ENCODE data around the gene VIPR1. TPM values are rescaled to one million over a fixed set of nuclear protein-coding genes. Genes with fewer than 3 reads are reported as not detected.

Gene VIPR1
- total and polyA plus RNA-seq, 4 experiments from 2014 or later: 23.1 to 104 (median 62.0) TPM

GRCh38 chr3:42473083-42473932, 29.1 kb upstream of the VIPR1 start:
- no peaks in the 10 kb centered on the region for H3K4me1 ChIP-seq (ENCODE audit: insufficient read depth, low read length)
- H3K27me3 ChIP-seq (ENCODE audit: insufficient read depth, low read length): no peaks in the 10 kb centered on the region
- H3K36me3 Mint-ChIP-seq: no peaks in the 10 kb centered on the region
- CTCF ChIA-PET (ENCODE audit: partially characterized antibody): no interaction called here
- POLR2A ChIA-PET (ENCODE audit: partially characterized antibody): no interaction called here
- no peaks in the 10 kb centered on the region for H3K9me3 ChIP-seq (ENCODE audit: control insufficient read depth in 1 of 2, low read length in 2 of 2)
- H3K27ac Mint-ChIP-seq: no peak overlapping the region
- no peaks in the 10 kb centered on the region for H3K4me1 Mint-ChIP-seq
- no peaks in the 10 kb centered on the region for H3K36me3 ChIP-seq (ENCODE audit: insufficient read depth, low read length)
- peaks cover 6 to 18% of the 10 kb centered on the region in 2 donors for H3K27me3 Mint-ChIP-seq
- H3K4me3 ChIP-seq (ENCODE audit: low read length in 2 of 2): no peak overlapping the region
- no peaks in the 10 kb centered on the region for H3K9me3 Mint-ChIP-seq
- DNase-seq: no peak
- intact Hi-C loops (cut with micrococcal nuclease): no loop called here
- no peak overlapping the region for H3K4me3 Mint-ChIP-seq
- no peak overlapping the region for H3K27ac ChIP-seq (ENCODE audit: low read depth, low read length)

GRCh38 chr3:42476225-42477125, 26.0 kb upstream of the VIPR1 start:
- no peak for DNase-seq
- no peak overlapping the region for H3K4me3 Mint-ChIP-seq
- no peaks in the 10 kb centered on the region for H3K4me1 Mint-ChIP-seq
- Histone ChIP-seq H3K4me1 (ENCODE audit: insufficient read depth, low read length) (no peaks in the 10 kb centered on the region), H3K27ac (ENCODE audit: low read depth, low read length) (no peak overlapping the region), H3K4me3 (ENCODE audit: low read length in 2 of 2) (no peak overlapping the region), H3K27me3 (ENCODE audit: insufficient read depth, low read length) (no peaks in the 10 kb centered on the region), H3K9me3 (ENCODE audit: control insufficient read depth in 1 of 2, low read length in 2 of 2) (no peaks in the 10 kb centered on the region), H3K36me3 (ENCODE audit: insufficient read depth, low read length) (no peaks in the 10 kb centered on the region)
- peaks cover 20 to 23% of the 10 kb centered on the region in 2 donors for H3K27me3 Mint-ChIP-seq
- ChIA-PET CTCF (ENCODE audit: partially characterized antibody) (interaction anchor here (1.0 kb wide), 1 partner anchor 24 kb away, joined by 3 read pairs; no protein-coding TSS in a partner anchor), POLR2A (ENCODE audit: partially characterized antibody) (no interaction called here)
- intact Hi-C loops (cut with micrococcal nuclease): no loop called here
- H3K27ac Mint-ChIP-seq: no peak overlapping the region
- H3K9me3 Mint-ChIP-seq: peaks cover 6 to 28% (median 22%) of the 10 kb centered on the region in 8 donors
- peaks cover 8 to 19% of the 10 kb centered on the region in 2 donors for H3K36me3 Mint-ChIP-seq

GRCh38 chr3:42477696-42478095, 24.7 kb upstream of the VIPR1 start:
- ChIA-PET CTCF (ENCODE audit: partially characterized antibody) (interaction anchor here (1.0 kb wide), 1 partner anchor 23 kb away, joined by 3 read pairs; no protein-coding TSS in a partner anchor), POLR2A (ENCODE audit: partially characterized antibody) (no interaction called here)
- H3K4me1 ChIP-seq (ENCODE audit: insufficient read depth, low read length): no peaks in the 10 kb centered on the region
- no peaks in the 10 kb centered on the region for H3K4me1 Mint-ChIP-seq
- H3K27me3 Mint-ChIP-seq: peaks cover 17 to 28% of the 10 kb centered on the region in 2 donors
- H3K4me3 Mint-ChIP-seq: no peak overlapping the region
- no peaks in the 10 kb centered on the region for H3K27me3 ChIP-seq (ENCODE audit: insufficient read depth, low read length)
- no peak for DNase-seq
- H3K36me3 ChIP-seq (ENCODE audit: insufficient read depth, low read length): no peaks in the 10 kb centered on the region
- no peak overlapping the region for H3K4me3 ChIP-seq (ENCODE audit: low read length in 2 of 2)
- H3K36me3 Mint-ChIP-seq: peaks cover 9 to 21% of the 10 kb centered on the region in 2 donors
- H3K27ac Mint-ChIP-seq: no peak overlapping the region
- H3K9me3 Mint-ChIP-seq: peaks cover 6 to 38% (median 32%) of the 10 kb centered on the region in 8 donors
- peaks cover 0 to 4% of the 10 kb centered on the region in 2 donors for H3K9me3 ChIP-seq (ENCODE audit: control insufficient read depth in 1 of 2, low read length in 2 of 2)
- no peak overlapping the region for H3K27ac ChIP-seq (ENCODE audit: low read depth, low read length)
- intact Hi-C loops (cut with micrococcal nuclease): no loop called here

GRCh38 chr3:42478830-42479229, 23.6 kb upstream of the VIPR1 start:
- Mint-ChIP-seq H3K9me3 (peaks cover 8 to 40% (median 33%) of the 10 kb centered on the region in 8 donors), H3K27me3 (peaks cover 14 to 32% of the 10 kb centered on the region in 2 donors)

GRCh38 chr3:42486814-42487565, 15.5 kb upstream of the VIPR1 start:
- intact Hi-C loops (cut with micrococcal nuclease): no loop called here
- Histone ChIP-seq H3K9me3 (ENCODE audit: control insufficient read depth in 1 of 2, low read length in 2 of 2) (peaks cover 0 to under 1% of the 10 kb centered on the region in 2 donors), H3K27me3 (ENCODE audit: insufficient read depth, low read length) (no peaks in the 10 kb centered on the region), H3K27ac (ENCODE audit: low read depth, low read length) (no peak overlapping the region), H3K36me3 (ENCODE audit: insufficient read depth, low read length) (no peaks in the 10 kb centered on the region), H3K4me3 (ENCODE audit: low read length in 2 of 2) (no peak overlapping the region), H3K4me1 (ENCODE audit: insufficient read depth, low read length) (no peaks in the 10 kb centered on the region)
- H3K27me3 Mint-ChIP-seq: peaks cover 4 to 9% of the 10 kb centered on the region in 2 donors
- no peaks in the 10 kb centered on the region for H3K4me1 Mint-ChIP-seq
- no peak overlapping the region for H3K4me3 Mint-ChIP-seq
- H3K27ac Mint-ChIP-seq: no peak overlapping the region
- POLR2A ChIA-PET (ENCODE audit: partially characterized antibody): no interaction called here
- H3K9me3 Mint-ChIP-seq: peaks cover 2 to 12% (median 4%) of the 10 kb centered on the region in 8 donors
- no peak for DNase-seq
- no peaks in the 10 kb centered on the region for H3K36me3 Mint-ChIP-seq
- CTCF ChIA-PET (ENCODE audit: partially characterized antibody): no interaction called here

More at GRCh38 chr3:42478830-42479229, 23.6 kb upstream of the VIPR1 start:
- Histone ChIP-seq H3K4me3 (ENCODE audit: low read length in 2 of 2) (no peak overlapping the region), H3K9me3 (ENCODE audit: control insufficient read depth in 1 of 2, low read length in 2 of 2) (peaks cover 0 to 4% of the 10 kb centered on the region in 2 donors), H3K36me3 (ENCODE audit: insufficient read depth, low read length) (no peaks in the 10 kb centered on the region), H3K27ac (ENCODE audit: low read depth, low read length) (no peak overlapping the region), H3K27me3 (ENCODE audit: insufficient read depth, low read length) (no peaks in the 10 kb centered on the region), H3K4me1 (ENCODE audit: insufficient read depth, low read length) (no peaks in the 10 kb centered on the region)
- H3K36me3 Mint-ChIP-seq: peaks cover 9 to 21% of the 10 kb centered on the region in 2 donors
- H3K27ac Mint-ChIP-seq: no peak overlapping the region
- H3K4me1 Mint-ChIP-seq: no peaks in the 10 kb centered on the region
- CTCF ChIA-PET (ENCODE audit: partially characterized antibody): no interaction called here
- no peak for DNase-seq
- intact Hi-C loops (cut with micrococcal nuclease): no loop called here
- POLR2A ChIA-PET (ENCODE audit: partially characterized antibody): no interaction called here
- H3K4me3 Mint-ChIP-seq: no peak overlapping the region

- Mint-ChIP-seq H3K9me3 (no peaks in the 10 kb centered on the region), H3K36me3 (no peaks in the 10 kb centered on the region), H3K4me1 (no peaks in the 10 kb centered on the region), H3K27ac (no peak overlapping the region), H3K27me3 (peaks cover 0 to 2% of the 10 kb centered on the region in 2 donors), H3K4me3 (no peak overlapping the region)
- Histone ChIP-seq H3K4me3 (ENCODE audit: low read length in 2 of 2) (no peak overlapping the region), H3K27ac (ENCODE audit: low read depth, low read length) (no peak overlapping the region), H3K36me3 (ENCODE audit: insufficient read depth, low read length) (no peaks in the 10 kb centered on the region), H3K27me3 (ENCODE audit: insufficient read depth, low read length) (no peaks in the 10 kb centered on the region), H3K9me3 (ENCODE audit: control insufficient read depth in 1 of 2, low read length in 2 of 2) (no peaks in the 10 kb centered on the region), H3K4me1 (ENCODE audit: insufficient read depth, low read length) (no peaks in the 10 kb centered on the region)
- intact Hi-C loops (cut with micrococcal nuclease): no loop called here
- POLR2A ChIA-PET (ENCODE audit: partially characterized antibody): no interaction called here
- DNase-seq: no peak
- CTCF ChIA-PET (ENCODE audit: partially characterized antibody): no interaction called here
Observed at GRCh38 chr3:42488687-42489086, 13.8 kb upstream of the VIPR1 start.
